NCI-H187 treated with DMSO at 0.1 percent for 48 hours (cell line): ENCODE results near the gene CTNNBL1.

ENCODE experiments used
- DNase-seq: peaks from one replicate; lab custom pipeline; 2025; lab: John Stamatoyannopoulos, UW

The CTNNBL1 gene

GRCh38 chr20:37919389-37920040, 225.7 kb downstream of the CTNNBL1 start:
- DNase-seq: no peak

DNA sequence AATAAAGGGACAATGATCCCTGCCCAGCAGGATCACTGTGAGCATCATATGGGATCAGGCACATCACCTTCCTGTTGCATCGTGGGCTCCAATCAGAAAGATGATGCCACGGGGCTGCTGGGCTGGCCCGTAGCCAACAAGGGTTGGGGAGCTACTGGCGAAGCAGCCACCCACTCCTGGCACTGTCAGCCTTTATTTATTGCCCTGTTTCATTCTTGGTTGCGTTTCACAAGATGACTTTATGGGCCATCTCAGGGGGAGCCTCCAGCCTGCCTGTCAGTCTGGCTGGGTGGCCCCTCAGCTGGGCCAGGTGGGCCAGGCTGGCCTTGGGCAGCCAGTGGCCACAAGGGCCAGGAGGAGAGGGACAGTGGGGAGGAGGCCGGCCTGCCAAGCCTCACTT, 226.4 kb downstream of the CTNNBL1 start:
- DNase-seq: no peak

DNA sequence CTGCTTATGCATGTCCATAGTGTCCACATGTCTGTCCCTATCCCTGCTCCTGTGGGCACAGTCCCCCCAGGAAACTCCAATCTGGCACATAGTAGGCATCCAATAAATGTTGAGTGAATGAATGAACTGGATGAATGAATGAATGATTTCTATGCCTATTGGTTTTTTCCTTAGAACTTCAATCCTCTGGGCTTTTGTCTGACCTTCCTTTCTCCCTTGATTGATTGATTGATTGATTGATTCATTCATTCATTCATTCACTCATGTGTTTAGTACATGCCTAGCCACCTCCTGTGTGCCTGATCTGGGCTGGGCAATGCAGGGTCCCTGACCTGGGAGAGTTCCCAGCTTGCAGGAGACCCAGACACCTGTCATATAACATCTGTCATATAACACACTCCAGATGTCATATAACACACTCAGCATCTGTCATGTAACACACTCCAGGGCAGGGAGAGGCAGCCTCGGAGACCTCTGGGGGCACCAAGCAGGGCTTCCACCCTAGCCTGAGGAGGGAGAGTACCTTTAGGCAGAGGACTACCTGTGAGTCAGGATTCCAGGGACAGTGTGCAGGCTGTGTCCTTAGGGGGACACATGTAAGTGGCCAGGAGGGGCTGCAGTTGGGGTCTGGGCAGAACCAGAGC, 227.0 kb downstream of the CTNNBL1 start:
- no peak for DNase-seq

DNA sequence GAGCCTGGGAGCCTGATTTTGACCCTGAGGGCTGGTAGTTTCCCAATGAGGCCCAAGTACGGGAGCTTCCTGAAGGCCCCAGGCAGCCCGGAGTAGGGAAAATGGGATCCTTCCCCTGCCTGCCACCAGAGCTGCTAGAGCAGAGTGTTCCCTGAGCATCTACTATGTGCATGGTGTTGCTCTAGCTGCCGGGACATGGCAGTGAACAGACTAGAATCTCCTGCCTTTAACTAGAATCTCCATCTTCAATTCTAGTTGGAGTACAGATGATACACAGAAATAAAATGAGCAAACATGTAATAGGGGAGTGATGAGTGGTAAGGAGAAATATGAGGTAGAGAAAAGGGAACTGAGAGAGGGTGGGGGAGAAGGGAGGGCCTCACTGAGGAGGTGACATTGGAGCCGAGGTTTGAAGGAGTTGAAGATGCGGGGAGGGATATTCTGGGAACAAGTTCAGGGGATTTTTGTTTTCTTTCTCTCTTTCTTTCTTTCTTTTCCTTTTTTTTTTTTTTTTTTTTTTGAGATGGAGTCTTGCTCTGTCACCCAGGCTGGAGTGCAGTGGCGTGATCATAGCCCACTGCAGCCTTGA, 227.6 kb downstream of the CTNNBL1 start:
- no peak for DNase-seq
